A549 (cell line): ENCODE results near the gene OR8D4.

Experiments used
- EP300 ChIP-seq, 2 experiments: fragments of >200 bp; sonication (Bioruptor Twin); formaldehyde crosslinking; IDR thresholded peaks; 2 replicates in 1 of 2; 3 replicates in 1 of 2; pipeline ENCODE4 v1.6.1; 2016 to 2017
- ESRRA ChIP-seq: fragments of 150-350 bp; IDR thresholded peaks from 2 replicates; pipeline ENCODE4 v1.6.1; 2014; ENCODE audit warnings: mild to moderate bottlenecking, low read length, borderline replicate concordance
- MYC ChIP-seq: IDR thresholded peaks from 2 replicates; pipeline ENCODE4 v1.6.1; 2012; ENCODE audit warnings: mild to moderate bottlenecking, inconsistent platforms, low read length, improper control_type of control experiment, borderline replicate concordance
- NPAS2 ChIP-seq: fragments of 250-450 bp; sonication (Bioruptor Pico); IDR thresholded peaks from 2 replicates; pipeline ENCODE4 v1.8.0; 2022; ENCODE audit warnings: mild to moderate bottlenecking, moderate library complexity, borderline replicate concordance
- PHF8 ChIP-seq: fragments of 200-600 bp; sonication (generic); IDR thresholded peaks from 2 replicates; pipeline ENCODE4 v1.6.1; 2016; ENCODE audit warnings: low read depth, mild to moderate bottlenecking, antibody characterized with exemption, moderate library complexity, borderline replicate concordance
- POLR2A ChIP-seq: IDR thresholded peaks from 2 replicates; pipeline ENCODE4 v1.6.1; 2012; ENCODE audit warnings: mild to moderate bottlenecking, low read length
- RFX5 ChIP-seq: fragments of 450-650 bp; IDR thresholded peaks from 2 replicates; pipeline ENCODE4 v1.7.1; 2014; ENCODE audit warnings: antibody characterized with exemption, mild to moderate bottlenecking, moderate library complexity
- TF ChIP-seq, protein P1 (sequence below): fragments of >200 bp; sonication (Bioruptor Twin); formaldehyde crosslinking; IDR thresholded peaks from 3 replicates; pipeline ENCODE4 v1.5.1; 2016

DNA sequence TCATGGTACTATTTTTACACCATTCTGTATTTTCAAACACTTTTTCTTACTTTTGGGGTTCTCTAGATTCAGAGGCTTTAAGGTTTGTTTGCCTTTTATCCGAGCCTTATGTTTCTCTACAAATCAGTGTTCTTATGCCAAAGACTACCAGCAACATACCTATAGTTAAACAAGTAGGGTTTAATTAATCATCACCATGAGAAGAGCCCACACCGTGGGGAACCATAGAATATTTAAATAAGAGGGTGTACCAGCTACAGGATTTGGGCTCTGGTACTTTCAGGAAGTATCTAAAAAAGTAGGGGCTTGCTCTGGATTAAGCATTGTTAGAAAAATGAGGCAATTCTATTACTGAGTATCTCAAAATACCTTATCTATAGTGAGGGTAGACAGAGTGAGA, 42.2 kb upstream of the OR8D4 start:
- TF ChIP-seq MYC (no peak), EP300 (IDR thresholded peaks at IDR 0.05) (no peak), POLR2A (no peak), ESRRA (no peak), RFX5 (no peak), PHF8 (no peak), NPAS2 (no peak)
- TF ChIP-seq, protein P1, sequence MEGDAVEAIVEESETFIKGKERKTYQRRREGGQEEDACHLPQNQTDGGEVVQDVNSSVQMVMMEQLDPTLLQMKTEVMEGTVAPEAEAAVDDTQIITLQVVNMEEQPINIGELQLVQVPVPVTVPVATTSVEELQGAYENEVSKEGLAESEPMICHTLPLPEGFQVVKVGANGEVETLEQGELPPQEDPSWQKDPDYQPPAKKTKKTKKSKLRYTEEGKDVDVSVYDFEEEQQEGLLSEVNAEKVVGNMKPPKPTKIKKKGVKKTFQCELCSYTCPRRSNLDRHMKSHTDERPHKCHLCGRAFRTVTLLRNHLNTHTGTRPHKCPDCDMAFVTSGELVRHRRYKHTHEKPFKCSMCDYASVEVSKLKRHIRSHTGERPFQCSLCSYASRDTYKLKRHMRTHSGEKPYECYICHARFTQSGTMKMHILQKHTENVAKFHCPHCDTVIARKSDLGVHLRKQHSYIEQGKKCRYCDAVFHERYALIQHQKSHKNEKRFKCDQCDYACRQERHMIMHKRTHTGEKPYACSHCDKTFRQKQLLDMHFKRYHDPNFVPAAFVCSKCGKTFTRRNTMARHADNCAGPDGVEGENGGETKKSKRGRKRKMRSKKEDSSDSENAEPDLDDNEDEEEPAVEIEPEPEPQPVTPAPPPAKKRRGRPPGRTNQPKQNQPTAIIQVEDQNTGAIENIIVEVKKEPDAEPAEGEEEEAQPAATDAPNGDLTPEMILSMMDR, result no peak
